ENCODE data around the gene PROSER2. TPM values are rescaled to one million over a fixed set of nuclear protein-coding genes. Genes with fewer than 3 reads are reported as not detected.
A peak's percentile ranks its signal among the peaks of the same experiment; 100 is the strongest.

Gene PROSER2
- total and polyA plus RNA-seq, 9 of the 15 experiments (the other 6 are each of a cell fraction or from before 2014, with no cell fraction given): 0.62 to 14.8 (median 2.9) TPM

- TF ChIP-seq, protein P1, sequence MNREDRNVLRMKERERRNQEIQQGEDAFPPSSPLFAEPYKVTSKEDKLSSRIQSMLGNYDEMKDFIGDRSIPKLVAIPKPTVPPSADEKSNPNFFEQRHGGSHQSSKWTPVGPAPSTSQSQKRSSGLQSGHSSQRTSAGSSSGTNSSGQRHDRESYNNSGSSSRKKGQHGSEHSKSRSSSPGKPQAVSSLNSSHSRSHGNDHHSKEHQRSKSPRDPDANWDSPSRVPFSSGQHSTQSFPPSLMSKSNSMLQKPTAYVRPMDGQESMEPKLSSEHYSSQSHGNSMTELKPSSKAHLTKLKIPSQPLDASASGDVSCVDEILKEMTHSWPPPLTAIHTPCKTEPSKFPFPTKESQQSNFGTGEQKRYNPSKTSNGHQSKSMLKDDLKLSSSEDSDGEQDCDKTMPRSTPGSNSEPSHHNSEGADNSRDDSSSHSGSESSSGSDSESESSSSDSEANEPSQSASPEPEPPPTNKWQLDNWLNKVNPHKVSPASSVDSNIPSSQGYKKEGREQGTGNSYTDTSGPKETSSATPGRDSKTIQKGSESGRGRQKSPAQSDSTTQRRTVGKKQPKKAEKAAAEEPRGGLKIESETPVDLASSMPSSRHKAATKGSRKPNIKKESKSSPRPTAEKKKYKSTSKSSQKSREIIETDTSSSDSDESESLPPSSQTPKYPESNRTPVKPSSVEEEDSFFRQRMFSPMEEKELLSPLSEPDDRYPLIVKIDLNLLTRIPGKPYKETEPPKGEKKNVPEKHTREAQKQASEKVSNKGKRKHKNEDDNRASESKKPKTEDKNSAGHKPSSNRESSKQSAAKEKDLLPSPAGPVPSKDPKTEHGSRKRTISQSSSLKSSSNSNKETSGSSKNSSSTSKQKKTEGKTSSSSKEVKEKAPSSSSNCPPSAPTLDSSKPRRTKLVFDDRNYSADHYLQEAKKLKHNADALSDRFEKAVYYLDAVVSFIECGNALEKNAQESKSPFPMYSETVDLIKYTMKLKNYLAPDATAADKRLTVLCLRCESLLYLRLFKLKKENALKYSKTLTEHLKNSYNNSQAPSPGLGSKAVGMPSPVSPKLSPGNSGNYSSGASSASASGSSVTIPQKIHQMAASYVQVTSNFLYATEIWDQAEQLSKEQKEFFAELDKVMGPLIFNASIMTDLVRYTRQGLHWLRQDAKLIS (CRISPR knock-in tag; IDR thresholded peaks at IDR 0.05): no peak
- TF ChIP-seq THRAP3 (IDR thresholded peaks at IDR 0.05; ENCODE audit: borderline replicate concordance) (no peak), ETS2 (tag; IDR thresholded peaks at IDR 0.05; ENCODE audit: borderline replicate concordance, poor library complexity, severe bottlenecking) (no peak), CBX2 (IDR thresholded peaks at IDR 0.05; ENCODE audit: insufficient read depth, low read length, poor library complexity, severe bottlenecking) (no peak), MIER1 (IDR thresholded peaks at IDR 0.05; ENCODE audit: low read depth) (no peak), AFF1 (IDR thresholded peaks at IDR 0.05; ENCODE audit: low read depth in 1 of 2, partially characterized antibody in 2 of 2) (peak; percentile 65 to 81), PRPF4 (IDR thresholded peaks at IDR 0.05; ENCODE audit: insufficient read depth, low read depth, low read length, poor library complexity, severe bottlenecking) (no peak), ZNF184 (CRISPR knock-in tag; IDR thresholded peaks at IDR 0.05) (no peak), RCOR1 (IDR thresholded peaks at IDR 0.05; ENCODE audit: borderline replicate concordance in 1 of 2, low read depth in 2 of 2, low read length in 2 of 2) (peak in 1 of 2 experiments; percentile 90; a peak in 1 of 4 replicates), HMG20B (CRISPR knock-in tag; IDR thresholded peaks at IDR 0.05) (no peak), SIRT6 (IDR thresholded peaks at IDR 0.05; ENCODE audit: low read depth, low read length) (no peak), NFE2L1 (tag; IDR thresholded peaks at IDR 0.05; ENCODE audit: borderline replicate concordance, low read depth) (no peak)
- TF ChIP-seq, protein P2, sequence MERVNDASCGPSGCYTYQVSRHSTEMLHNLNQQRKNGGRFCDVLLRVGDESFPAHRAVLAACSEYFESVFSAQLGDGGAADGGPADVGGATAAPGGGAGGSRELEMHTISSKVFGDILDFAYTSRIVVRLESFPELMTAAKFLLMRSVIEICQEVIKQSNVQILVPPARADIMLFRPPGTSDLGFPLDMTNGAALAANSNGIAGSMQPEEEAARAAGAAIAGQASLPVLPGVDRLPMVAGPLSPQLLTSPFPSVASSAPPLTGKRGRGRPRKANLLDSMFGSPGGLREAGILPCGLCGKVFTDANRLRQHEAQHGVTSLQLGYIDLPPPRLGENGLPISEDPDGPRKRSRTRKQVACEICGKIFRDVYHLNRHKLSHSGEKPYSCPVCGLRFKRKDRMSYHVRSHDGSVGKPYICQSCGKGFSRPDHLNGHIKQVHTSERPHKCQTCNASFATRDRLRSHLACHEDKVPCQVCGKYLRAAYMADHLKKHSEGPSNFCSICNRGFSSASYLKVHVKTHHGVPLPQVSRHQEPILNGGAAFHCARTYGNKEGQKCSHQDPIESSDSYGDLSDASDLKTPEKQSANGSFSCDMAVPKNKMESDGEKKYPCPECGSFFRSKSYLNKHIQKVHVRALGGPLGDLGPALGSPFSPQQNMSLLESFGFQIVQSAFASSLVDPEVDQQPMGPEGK (CRISPR knock-in tag; IDR thresholded peaks at IDR 0.05; ENCODE audit: borderline replicate concordance): no peak
These were observed 75.4 kb downstream of the PROSER2 start (continued) for GRCh38 chr10:11898372-11899066.
